CD4-positive, alpha-beta T cell treated with Interleukin-15 for 4 hours (primary cell): ENCODE results near the gene ZFAND2A.
"Not testable (repeated sequence)": the region's sequence is repeated elsewhere in the genome, so short reads cannot be mapped to it uniquely, and the experiment has no call there.

Experiments
- DNase-seq: peaks from one replicate; pipeline ENCODE4 v3.0.0-alpha.2; 2020; ENCODE audit warnings: low spot score

Gene ZFAND2A, protein sequence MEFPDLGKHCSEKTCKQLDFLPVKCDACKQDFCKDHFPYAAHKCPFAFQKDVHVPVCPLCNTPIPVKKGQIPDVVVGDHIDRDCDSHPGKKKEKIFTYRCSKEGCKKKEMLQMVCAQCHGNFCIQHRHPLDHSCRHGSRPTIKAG

DNA sequence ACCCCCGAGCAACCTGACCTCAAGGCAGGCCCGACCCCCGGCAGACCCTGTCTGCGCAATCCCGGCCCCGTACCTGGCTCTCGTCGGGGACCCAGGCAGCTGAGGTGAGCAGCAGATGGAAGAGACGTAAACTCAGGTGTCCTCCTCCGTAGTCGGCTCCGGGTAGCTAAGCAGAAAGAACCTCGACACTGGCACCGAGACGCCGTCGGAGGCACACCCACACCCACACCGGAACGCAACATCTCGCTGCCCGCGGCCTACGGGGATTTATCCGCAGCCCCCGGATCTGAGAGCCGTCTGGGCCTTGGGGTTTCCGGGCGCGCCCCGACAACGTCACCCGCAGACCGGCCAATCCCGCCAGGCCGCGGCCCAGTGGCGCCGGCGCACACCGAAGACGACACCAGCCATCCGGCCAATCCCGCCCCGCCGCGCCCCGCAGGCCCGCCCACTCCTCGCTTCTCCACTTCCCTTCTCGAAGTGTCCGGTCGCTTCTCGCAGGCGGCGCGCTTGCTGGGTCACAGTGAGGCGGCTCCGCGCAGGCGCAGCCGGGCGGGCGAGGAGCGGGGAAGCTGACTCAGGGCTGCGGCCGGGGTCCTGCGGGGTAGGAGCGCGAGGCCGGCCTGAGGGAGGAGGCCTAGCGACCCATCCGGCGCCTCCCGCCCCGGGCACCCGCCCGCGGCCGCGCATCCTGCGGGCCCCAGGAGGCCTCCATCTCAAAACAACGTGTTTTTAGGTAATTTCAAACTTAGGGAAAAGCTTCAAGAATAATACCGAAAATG lies at the start of gene ZFAND2A:
Gene ZFAND2A (minus strand): TSS at position 306 of the 779 bp plus-strand sequence. CDS start 1,984 bp downstream, outside the sequence.
- peak; percentile 98 for DNase-seq

DNA sequence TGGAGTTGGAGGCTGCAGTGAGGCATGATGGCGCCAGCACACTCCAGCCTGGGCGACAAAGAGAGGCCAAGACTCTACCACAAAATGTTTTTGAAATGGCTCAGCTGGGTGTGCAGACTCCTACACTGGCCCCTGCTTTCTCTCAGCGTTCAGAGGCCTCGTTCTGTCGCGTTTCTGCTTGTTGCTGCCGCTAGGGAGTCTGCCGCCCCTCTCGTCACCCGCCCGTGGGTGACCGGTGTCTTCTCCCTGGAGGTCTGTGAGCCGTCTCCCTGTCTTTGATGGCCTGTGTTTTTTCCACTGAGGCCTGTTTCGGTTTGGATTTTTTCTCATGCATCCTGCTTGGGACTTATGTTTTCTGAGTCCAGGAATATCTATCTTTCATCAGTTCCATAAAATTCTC lies 49.1 kb upstream of the ZFAND2A start:
- no peak for DNase-seq

DNA sequence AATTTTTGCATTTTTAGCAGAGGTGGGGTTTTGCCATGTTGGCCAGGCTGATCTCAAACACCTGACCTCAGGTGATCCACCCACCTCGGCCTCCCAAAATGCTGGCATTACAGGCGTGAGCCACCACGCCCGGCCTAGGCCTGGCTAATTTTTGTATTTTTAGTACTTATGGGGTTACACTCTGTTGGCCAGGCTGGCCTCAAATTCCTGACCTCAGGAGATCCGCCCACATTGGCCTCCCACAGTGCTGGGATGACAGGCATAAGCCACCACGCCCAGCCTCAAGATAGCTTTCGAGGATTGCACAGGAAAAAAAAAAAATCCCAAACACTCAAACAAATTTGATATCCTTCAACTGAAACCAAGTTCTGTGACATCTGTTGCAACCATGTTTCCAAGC lies 45.7 kb upstream of the ZFAND2A start:
- DNase-seq = not testable (repeated sequence)

DNA sequence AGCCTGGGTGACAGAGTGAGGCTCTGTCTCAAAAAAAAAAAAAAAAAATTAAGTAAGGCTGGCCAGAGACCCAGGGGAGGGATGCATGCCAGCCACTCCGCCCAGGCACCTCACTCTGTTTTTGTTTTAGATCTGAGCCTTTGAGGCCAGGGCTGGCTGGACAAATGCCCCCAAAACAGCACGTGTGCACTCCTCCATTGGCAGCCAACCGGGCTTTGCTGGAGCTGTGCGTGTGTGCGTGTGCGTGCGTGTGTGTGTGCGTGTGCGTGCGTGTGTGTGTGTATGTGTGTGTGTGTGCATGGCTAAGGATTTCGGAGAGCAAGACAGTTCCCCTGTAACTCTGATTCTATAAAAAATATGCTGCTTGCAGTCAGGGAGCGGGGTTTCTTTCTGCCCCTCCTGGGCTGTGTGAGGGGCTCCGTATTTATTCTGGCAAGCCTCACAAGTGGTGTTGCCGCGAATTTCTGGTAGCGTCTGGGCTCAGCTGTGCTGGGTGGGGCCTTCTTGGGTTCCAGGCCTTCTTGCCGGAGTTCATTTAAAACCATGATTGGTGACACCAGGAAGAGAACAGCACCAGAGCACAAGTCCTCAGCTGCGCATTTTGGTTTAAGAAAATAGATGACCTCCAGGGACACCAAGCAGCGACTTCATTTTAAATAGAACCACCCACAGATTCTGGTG lies 44.6 kb upstream of the ZFAND2A start:
- DNase-seq = no peak

DNA sequence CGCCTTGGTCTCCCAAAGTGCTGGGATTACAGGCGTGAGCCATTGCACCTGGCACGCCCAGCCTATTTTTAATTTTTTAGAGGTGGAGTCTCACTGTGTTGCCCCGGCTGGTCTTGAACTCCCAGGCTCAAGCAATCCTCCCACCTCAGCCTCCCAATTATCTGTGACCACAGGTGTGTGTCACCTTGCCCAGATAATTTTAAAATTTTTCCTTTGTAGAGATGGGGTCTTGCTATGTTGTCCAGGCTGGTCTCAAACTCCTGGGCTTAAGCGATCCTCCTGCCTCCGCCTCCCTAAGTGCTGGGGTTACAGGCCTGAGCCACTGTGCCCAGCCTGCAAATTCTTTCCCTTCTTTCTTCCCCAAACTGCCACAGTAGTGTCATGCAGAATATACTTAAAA lies 42.9 kb upstream of the ZFAND2A start:
- DNase-seq = not testable (repeated sequence)

DNA sequence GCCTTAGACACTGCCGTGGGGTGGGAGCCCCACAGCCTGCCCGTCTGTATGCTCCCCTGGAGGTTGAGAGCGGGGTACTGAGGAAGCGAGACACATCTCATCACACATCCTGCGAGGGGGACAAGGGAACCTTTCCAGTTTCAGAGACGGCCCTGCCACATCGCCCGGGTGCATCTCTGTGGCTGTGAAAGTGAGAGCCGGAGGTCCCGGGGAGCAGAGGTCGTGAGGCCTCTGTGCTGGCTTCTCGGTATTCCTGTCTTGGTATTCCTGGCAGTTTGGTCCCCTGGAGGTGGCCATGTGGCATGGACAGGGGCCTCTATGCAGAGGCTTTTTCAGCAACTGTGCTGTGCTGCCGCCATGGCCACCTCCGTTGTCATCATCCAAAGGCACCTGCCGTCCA lies 41.9 kb upstream of the ZFAND2A start:
- no peak for DNase-seq

DNA sequence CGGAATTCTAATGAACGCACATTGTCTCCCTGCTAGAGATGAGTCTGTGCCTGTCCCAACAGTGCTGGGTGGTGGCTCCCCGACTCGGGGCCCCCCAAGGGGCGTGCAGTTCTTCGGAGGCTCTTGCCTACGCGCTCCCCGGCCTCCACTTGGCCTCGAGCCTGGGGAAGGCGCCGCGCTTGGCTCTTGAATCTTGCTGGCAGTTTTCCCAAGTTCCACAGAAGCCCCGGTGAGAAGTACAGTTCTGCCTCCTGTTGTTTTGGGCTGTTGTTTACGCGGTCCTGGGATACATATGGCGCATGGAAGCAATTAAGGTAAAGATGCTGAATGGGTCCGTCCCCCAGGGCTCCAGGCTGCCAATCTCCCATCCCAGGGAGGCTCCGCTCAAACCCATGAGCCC lies 40.0 kb upstream of the ZFAND2A start:
- no peak for DNase-seq

DNA sequence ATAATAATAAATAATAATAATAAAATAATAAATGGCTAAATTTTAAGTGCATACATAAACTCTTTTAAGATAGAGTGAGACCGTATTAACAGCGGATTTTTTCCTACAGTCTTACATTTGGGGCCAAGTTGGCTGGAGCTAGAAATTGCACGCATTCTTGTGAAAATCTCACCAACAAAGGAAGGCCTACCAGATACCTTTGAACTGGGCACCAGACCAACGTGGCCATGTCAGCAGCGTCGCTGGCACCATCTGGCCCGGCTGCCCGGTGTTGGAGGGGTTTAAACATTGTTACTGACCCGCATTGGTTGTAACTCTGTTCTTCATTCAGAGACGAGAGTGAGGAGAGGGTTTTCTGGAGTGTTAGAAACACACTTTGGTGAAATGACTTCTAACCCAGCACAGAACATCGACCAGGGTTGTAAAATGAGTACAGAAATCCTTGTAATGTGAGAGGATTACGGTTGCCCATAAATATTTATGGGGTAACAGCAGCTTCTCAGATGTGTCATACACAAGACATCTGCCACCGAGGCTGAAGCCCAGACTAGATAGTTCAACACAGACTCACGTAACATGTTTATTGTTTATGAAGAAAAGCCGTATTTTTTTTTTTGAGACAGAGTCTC lies 38.1 kb upstream of the ZFAND2A start:
- no peak for DNase-seq

DNA sequence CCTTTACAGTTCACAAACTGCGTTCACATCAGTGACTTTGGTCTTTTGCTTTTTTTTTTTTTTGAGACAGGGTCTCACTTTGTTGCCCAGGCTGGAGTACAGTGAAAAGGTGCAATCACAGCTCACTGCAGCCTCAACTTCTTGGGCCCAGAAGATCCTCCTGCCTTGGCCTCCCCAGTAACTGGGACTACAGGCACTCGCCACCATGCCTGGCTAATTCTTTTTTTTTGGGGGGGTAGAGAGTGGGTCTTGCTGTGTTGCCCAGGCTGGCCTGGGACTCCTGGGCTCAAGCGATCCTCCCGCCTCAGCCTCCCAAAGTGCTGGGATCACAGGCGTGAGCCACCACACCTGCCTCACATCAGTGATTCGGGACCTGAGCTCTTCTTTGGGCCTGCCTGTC lies 37.0 kb upstream of the ZFAND2A start:
- DNase-seq = no peak

DNA sequence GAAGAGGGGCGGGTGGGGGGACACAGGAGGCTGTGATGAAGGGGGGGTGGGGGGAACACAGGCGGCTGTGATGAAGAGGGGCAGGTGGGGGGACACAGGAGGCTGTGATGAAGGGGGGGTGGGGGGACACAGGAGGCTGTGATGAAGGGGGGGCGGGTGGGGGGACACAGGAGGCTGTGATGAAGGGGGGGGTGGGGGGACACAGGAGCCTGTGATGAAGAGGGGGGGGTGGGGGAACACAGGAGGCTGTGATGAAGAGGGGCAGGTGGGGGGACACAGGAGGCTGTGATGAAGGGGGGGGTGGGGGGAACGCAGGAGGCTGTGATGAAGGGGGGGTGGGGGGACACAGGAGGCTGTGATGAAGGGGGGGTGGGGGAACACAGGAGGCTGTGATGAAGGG lies 36.4 kb upstream of the ZFAND2A start:
- DNase-seq = not testable (repeated sequence)

DNA sequence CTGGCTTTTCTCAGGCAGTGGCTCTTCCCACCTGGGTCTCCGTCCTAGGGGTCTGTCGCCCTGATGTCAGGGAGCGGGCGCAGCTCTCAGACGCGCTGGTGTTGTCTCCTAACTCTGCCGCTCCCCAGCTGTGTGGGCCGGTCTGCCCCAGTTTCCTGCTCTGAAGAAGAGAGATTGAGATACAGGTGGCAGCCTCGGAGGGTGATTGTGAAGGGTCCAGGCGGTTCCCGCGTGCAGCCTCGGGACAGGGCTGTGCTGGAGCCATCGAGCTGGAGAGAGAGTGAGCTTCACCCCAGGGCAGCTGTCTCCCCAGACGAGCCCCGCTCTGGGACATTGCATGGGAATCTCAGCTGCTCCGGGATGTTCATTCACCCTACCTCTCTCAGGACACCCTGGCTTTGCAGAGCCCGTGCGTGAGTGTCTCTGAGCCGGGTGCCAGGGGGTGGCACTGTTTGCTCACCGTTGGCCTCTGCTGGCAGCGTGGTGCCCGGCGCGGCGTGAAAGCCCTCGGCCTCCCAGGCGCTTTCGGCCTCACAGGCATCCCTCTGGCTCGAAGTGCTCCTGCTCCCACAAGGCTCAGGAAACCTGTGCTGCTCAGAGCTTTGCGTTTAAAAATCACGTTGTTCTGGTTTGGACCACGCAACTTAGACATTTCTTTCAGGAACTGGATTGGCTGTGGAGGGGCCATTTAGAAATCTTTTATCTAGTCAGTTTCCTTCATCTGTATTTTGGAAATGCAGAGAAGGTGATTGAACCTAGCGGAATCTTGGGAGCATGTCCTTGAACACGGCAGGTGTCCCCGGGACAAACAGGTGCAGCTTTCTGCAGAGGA lies 33.8 kb upstream of the ZFAND2A start:
- DNase-seq = peak; percentile 18

DNA sequence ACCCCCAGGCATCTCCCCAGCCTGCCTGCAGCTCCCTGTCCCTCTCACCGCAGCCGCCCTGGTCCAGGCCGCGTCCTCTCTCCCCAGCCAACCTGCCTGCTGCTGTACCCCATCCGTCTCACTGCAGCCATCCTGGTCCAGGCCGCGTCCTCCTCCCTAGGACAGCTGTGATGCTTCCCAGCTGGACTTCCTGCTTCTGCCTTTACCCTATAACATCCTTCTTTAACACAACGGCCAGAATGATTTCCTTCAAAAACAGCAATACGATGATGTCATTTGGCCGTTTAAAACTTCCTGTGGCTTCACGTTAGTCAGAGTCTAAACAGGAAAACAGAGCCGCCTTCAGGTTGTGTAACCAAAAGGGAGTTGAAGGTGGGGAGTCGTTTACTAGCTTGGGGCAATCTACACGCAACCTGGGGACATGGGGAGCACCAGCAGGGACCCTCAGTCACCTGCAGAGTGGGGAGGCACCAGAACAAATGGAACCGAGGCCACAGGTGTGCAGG lies 32.2 kb upstream of the ZFAND2A start:
- peak; percentile 14 for DNase-seq

DNA sequence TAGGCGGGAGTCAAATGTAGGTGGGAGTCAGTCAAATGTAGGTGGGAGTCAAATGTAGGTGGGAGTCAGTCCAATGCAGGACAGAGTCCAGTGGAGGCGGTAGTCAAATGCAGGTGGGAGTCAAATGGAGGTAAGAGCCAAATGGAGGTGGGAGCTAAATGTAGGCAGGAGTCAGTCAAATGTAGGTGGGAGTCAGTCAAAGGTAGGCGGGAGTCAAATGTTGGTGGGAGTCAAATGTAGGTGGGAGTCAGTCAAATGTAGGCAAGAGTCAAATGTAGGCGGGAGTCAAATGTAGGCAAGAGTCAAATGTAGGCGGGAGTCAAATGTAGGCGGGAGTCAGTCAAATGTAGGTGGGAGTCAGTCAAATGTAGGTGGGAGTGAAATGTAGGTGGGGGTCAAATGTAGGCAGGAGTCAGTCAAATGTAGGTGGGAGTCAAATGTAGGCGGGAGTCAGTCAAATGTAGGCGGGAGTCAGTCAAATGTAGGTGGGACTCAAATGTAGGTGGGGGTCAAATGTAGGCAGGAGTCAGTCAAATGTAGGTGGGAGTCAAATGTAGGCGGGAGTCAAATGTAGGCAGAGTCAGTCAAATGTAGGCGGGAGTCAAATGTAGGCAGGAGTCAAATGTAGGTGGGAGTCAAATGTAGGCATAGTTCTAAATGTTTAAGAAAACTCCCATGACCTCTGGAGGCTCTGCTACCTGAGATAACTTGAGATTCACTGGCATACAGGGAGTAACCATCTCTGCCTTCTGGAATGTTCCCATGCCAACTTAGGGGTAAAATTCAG lies 30.2 kb upstream of the ZFAND2A start:
- DNase-seq = no peak

DNA sequence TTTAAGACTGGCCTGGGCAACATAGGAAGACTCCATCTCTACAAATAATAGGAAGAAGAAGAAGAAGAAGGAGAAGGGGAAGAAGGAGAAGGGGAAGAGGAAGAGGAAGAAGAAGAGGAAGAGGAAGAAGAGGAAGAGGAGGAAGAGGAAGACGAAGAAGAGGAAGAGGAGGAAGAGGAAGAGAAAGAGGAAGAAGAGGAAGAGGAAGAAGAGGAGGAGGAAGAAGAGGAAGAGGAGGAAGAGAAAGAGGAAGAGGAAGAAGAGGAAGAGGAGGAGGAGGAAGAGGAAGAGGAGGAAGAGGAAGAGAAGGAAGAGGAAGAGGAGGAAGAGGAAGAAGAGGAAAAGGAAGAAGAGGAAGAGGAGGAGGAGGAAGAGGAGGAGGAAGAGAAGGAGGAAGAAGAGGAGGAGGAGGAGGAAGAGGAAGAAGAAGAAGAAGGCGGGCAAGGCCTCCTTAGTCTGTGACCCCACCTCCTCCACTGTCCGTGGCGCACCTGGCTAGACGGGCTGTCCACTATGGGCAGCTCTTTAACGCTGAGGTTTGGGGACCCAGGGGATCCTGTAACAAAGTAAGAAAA lies 28.8 kb upstream of the ZFAND2A start:
- DNase-seq = no peak

DNA sequence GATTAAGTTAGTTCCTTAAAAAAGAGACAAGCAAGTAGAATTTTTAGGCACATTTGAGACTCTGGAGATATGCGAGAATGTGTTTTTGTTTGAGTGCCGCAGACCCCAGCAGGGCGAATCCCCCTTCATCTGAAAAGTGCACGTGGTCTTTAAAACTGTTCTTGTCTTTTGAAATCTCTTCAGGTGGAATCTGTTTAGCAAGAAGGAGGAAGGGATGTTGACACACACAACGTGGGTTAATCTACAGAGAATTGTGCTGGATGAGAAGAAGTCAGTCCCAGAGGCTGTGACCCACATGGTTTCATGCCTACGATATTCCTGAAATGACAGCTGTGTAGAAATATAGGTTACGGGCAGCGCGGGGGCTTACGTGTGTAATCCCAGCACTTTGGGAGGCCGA lies 27.1 kb upstream of the ZFAND2A start:
- no peak for DNase-seq

DNA sequence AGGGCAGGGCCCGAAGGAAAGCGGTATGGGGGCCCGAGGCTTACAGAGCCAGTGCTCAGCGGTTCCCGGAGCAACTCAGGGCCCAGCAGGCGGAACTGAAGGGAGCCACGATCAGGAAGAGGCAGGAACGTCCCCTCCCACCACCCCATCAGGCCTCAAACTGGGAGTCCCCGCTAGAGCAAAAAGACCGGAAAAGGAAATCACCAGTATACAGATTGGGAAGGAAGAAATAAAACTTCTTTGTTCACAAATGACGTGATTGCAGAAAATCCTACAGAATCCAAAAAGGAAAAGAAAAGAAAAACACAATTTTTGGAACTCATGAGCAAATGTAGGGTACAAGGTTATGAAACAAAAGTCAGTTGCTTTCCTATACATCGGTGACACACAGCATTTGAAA lies 21.6 kb upstream of the ZFAND2A start:
- DNase-seq = no peak

DNA sequence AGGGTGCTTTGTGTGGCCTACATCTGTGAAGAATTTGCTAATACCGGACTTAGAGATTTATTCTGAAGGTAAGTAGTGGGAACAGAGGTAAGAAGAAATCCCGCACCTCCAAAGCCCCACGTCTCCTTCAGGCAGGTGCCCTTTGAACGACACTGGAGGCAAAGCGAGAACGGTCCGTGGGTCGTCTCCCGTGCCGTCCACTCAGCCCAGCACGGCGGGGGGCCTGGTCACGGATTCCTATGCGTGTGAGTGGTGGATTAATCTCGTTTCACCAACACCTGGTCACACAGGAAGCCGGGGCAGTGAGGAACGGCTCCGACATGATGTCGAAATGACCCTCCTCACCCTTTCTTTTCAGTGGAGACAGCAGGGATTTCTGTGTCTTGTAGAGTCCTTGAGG lies 21.0 kb upstream of the ZFAND2A start:
- no peak for DNase-seq

DNA sequence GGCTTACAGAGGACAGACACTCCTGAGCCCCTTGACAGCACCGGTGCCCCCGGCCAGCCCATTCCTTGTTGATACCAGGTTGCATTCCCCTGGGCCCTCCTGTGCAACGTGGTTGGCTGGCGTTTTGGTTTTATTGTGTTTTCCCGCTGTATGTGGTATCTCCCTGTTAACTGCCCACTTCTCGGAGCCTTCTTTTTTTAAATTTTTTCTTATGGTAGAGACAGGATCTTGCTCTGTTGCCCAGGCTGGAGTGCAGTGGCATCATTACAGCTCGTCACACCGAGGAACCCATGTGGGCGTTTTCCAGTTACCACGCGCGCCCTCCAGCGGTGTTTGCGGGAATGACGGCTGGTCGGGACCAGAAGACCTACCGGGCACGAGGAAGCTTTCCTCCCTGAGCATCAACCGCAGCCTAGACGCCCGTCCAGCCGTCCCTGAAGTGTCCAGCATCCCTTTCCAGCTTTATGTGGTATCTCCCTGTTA lies 16.9 kb upstream of the ZFAND2A start:
- peak; percentile 76 for DNase-seq

DNA sequence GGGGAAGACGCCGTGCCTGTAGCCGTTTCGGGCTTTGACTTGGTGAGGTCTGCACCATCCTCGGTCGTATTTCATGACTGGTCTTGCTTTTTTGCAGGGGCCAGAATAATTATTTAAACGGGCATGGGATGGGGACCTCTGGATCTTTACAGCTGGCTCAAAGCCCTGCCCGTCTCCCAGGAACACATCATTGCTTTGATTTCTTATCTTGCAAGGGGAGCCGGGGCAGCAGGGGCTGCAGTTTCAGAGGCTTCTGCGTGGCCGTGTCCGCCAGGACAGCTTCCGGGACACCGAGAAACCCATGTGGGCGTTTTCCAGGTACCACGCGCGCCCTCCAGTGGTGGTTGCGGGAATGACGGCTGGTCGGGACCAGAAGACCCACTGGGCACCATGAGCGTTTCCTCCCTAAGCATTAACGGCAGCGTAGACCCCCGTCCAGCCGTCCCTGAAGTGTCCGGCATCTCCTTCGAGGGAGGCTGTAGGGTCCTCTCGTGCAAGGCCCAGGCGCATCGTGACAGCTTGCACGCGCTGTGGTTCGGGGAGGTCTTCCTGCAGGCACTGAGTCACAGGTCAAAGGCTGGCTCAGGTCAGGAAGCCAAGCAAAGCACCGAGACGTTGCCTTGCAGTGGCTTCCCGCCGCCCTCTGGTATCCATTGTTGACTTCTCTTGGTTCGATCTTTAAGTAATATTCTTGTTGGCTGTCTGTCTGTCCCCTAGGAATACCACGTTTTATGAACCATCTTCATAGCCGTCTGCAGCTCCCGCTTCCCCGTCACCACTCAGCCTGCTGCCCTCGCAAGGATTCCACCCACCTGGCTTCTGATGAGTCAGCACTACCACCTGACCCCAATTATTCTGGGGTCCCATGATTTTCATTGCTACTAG lies 16.2 kb upstream of the ZFAND2A start:
- DNase-seq = peak; percentile 79
